Measurements from ENCODE around the gene MED9.
"Not testable (repeated sequence)": the region's sequence is repeated elsewhere in the genome, so short reads cannot be mapped to it uniquely, and the experiment has no call there.

Gene MED9, protein sequence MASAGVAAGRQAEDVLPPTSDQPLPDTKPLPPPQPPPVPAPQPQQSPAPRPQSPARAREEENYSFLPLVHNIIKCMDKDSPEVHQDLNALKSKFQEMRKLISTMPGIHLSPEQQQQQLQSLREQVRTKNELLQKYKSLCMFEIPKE

DNA sequence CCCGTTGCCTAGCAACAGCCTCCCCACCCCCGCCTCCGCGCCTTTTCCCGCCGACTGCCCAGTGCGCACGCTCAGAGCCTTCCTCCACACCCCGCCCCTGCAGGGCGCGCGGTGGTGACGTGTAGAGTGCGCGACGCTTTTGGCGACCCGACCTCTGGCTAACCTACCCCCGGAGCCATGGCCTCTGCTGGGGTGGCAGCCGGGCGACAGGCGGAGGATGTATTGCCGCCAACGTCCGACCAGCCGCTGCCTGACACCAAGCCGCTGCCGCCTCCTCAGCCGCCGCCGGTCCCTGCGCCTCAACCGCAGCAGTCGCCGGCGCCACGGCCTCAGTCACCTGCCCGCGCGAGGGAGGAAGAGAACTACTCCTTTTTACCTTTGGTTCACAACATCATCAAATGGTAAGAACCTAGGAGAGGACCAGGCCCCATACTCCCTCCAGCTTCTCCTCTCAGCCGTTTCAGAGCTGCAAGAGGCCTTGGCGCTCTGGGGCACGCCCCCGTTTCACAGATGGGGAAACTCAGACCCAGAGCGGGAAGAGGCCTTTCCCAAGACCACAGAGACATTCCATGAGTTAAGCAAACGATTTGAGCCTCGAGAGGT is at the start of gene MED9:
TSS of gene MED9 (plus strand) at position 136 of the 603 bp plus-strand sequence. CDS start at position 178, 42 bp downstream.
- DNase-seq: peak; percentile 80

- no peak for DNase-seq
These were observed 47.6 kb upstream of the MED9 start for GRCh38 chr17:17429222-17429621.

DNA sequence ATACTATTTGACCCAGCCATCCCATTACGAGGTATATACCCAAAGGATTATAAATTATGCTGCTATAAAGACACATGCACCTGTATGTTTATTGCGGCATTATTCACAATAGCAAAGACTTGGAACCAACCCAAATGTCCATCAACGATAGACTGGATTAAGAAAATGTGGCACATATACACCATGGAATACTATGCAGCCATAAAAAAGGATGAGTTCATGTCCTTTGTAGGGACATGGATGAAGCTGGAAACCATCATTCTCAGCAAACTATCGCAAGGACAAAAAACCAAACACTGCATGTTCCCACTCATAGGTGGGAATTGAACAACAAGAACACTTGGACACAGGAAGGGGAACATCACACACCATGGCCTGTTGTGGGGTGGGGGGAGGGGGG is 45.9 kb upstream of the MED9 start:
- DNase-seq: not testable (repeated sequence)

DNA sequence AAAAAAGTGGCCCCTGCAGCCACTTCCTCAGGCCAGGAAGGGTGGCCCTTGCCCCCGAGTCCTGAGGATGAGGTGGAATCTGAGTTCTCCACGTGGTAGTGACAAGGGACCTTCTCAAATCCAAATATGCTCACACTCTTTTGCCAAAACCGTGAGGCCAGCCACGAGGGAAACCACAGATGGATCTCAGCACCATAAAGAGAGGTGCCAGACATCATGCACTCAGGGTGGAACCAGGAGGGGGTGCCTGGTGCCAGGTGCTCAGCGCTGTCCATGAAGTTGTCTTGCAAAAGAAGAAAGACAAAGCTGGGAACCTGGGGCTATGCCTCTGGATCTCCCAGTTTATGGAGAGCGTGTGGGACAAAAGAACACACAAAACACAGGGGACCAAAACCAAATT is 45.2 kb upstream of the MED9 start:
- no peak for DNase-seq

- DNase-seq: no peak
These were observed 43.6 kb upstream of the MED9 start for GRCh38 chr17:17433000-17433703.

- no peak for DNase-seq
These were observed 42.3 kb upstream of the MED9 start for GRCh38 chr17:17434477-17434876.

- no peak for DNase-seq
These were observed 41.5 kb upstream of the MED9 start for GRCh38 chr17:17435323-17435722.

DNA sequence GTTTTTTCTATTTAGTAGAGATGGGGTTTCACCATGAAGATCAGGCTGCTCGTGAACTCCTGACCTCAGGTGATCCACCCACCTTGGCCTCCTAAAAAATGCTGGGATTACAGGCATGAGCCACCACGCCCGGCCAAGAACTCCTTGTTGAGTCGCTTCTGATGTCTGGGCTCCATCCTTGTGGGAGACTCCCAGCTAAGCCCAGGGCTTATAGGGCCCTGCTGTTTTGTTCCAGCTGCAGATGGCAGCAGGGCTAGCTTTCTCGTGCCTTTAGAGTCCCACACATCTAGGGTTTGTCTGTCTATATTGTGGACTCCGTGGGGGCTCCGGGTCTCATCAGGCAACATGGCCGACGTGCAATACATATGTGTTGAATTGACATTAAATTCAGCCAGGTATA is 39.3 kb upstream of the MED9 start:
- no peak for DNase-seq

DNA sequence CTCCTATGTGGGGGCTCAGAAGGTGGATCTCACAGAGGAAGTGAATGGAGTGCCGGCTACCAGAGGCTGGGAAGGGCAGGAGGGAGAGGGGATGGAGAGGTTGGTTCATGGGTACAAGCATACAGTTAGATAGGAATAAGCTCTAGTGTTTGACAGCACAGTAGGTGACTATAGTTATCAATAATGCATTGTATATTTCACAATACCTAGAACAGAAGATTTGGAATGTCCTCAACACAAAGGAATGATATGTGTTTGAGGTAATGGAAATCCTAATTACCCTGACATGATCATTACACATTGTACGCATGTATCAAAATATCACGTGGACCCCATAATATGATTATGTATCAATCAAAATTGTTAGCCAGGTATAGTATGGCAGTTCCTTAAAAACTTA is 38.9 kb upstream of the MED9 start:
- DNase-seq: no peak

DNA sequence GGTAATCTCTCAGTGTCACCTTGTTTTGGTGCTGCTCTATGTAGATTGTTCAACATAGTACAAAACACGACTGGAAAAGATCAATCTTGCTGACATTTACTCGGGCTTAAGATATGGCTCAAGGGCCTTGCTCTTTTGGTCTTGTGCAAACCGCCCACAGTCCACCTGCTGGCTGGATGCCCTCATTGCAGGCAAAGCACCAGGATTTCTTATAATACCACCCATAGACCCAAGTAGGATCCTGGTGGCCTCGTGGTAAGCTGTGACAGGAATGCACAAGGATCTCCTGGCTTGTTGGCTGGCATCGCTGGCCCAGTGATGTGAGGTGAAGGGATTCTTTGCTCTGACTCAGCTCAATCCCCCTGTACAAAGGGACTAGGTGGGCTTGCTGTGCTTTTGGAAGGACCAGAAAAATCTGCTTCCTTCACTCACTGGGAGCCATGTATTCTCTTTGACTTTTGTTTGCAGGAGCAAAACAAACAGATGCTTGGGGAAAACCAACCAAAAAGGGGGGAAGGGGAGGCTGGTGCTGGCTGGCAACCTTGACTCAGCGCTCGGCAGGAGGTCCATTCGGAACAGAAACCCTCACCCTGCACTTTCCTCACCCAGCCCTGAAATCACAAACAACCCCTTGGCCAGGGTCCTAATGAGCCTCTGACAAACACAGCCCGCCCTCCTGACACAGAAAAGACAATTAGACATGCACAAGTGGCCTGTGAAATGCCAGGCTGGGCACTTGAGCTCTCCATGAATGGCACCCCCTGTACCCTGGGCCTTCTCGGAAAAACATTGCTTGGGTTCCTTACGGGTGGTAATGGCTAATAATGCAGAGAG is 36.6 kb upstream of the MED9 start:
- peak; percentile 11 for DNase-seq

GRCh38 chr17:17440938-17441675 is 35.7 kb upstream of the MED9 start:
- DNase-seq: no peak

DNA sequence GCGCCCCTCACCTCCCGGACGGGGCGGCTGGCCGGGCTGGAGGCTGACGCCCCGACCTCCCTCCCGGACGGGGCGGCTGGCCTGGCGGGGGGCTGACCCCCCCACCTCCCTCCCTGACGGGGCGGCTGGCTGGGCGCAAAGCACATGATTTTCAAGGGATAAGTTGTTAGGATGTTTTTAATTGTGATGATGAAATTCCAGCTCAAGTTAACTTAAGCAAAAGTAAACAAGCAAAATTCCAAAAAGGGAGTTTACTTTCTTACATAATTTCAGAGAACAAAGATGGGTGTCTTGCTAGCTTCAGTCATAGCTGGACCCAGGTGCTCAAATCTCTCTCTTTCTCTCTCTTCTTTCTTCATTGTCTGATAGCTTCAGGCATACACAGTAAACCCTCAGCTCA is 33.6 kb upstream of the MED9 start:
- no peak for DNase-seq

- DNase-seq: no peak
These were observed 31.4 kb upstream of the MED9 start for GRCh38 chr17:17445296-17445924.

DNA sequence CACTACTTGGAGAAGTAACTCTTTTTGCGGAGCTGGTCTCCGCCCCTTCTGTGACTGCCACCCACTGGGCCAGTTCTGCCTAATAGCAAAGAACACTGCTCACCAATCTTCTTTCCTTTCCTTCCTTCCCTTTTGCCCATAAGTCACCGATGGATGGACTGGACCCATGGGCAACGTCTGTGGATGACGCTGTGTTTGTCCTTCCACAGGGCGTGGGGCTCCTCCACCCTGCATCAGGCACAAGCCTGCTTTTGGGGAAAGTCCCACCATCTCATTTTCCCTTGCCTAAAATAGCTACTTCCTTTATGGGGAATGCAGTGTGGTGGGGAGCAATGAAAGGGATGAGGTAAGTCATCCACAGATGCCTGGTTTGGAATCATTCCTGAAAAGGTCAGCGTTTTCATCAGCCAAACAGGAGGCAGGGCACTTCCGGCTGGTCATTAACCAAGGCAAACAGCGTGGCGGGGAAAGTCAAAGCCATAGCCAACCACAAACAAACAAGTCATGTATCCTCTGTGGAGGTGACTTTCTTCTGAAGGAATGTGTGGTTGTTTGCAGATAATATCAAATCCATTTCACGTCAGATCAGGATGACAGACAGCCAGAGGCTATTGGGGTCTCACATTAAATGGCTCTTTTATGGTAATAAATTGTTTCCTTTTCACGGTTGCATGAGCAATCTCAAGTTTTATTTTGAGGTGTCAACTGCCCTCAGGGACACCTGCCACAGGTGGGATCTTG is 30.7 kb upstream of the MED9 start:
- no peak for DNase-seq

- DNase-seq: no peak
These were observed 30.1 kb upstream of the MED9 start for GRCh38 chr17:17446666-17447155.

- DNase-seq: no peak
These were observed 29.5 kb upstream of the MED9 start for GRCh38 chr17:17447264-17447663.

GRCh38 chr17:17448076-17448475 is 28.7 kb upstream of the MED9 start:
- no peak for DNase-seq

DNA sequence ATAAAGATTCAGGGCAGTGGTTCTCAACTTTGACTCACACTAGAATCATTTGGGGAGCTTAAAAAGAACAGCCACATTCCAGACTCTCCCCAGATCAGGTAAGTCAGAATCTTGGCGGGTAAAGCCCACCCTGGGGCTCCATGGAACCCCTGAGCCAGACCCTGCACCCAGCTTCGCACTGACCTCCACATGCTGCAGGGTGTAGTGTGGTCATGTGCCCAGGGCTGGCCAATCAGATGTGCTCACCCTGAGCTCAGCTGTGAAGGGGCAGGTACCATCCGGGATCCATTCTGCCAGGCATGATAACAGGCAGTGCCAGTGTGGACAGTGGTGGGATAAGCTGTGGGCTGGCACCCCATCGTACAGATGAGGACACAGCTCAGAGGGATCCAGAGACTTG is 28.1 kb upstream of the MED9 start:
- no peak for DNase-seq

DNA sequence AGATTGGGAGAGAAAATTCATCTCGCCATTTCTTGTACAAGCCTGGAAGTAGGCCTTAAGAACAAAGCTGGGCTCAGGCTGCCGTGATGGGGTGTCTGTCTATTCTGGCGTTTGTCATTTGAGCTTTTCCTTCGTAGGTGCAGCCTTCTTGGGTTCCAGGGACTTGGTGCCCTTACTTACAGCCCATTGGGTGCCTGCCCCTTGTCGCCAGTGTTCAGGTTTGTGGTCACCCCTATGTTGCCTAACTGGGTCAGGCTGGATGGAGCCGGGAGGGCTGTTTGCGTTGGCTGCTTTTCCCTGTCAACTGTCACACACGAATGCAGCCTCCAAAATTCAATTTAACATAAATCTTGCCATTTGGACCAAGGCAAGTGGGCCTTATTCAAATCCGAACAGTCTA is 23.7 kb upstream of the MED9 start:
- no peak for DNase-seq

GRCh38 chr17:17454276-17454675 is 22.5 kb upstream of the MED9 start:
- DNase-seq: no peak

DNA sequence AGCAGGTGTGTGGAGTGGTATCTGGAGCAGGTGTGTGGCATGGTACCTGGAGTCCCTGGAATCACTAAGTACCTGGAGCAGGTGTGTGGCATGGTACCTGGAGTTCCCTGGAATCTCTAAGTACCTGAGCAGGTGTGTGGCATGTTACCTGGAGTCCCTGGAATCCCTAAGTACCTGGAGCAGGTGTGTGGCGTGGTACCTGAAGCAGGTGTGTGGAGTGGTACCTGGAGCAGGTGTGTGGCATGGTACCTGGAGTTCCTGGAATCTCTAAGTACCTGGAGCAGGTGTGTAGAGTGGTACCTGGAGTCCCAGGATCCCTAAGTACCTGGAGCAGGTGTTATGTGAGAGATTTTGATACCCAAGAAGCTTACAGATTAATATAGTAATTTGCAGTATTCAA is 22.1 kb upstream of the MED9 start:
- not testable (repeated sequence) for DNase-seq

GRCh38 chr17:17455173-17455572 is 21.6 kb upstream of the MED9 start:
- DNase-seq: no peak

Data from NK-92 treated with Interleukin-12 subunit alpha and Interleukin-12 subunit beta, amount 100 ng/mL, for 24 hours (cell line).